CD4-positive, alpha-beta T cell treated with Interleukin-6 at 100 ng/mL for 8 hours (primary cell): ENCODE results near the gene MSX1.

Experiments
- DNase-seq: peaks from one replicate; pipeline ENCODE4 v3.0.0-alpha.2; 2020; ENCODE audit warnings: mixed read lengths, low spot score

The MSX1 gene

GRCh38 chr4:4857809-4858508, 1.5 kb upstream of the MSX1 start:
- no peak for DNase-seq

GRCh38 chr4:4858527-4859324, 739 bp upstream of the MSX1 start:
- no peak for DNase-seq

- no peak for DNase-seq
Measured at GRCh38 chr4:4859799-4860599, 534 bp downstream of the MSX1 start.

- DNase-seq = no peak
Measured at GRCh38 chr4:4860600-4861389, 1.3 kb downstream of the MSX1 start.

GRCh38 chr4:4861390-4862018, 2.0 kb downstream of the MSX1 start:
- DNase-seq = no peak

- no peak for DNase-seq
Measured at GRCh38 chr4:4862071-4862551, 2.6 kb downstream of the MSX1 start.

GRCh38 chr4:4862665-4863482, 3.4 kb downstream of the MSX1 start:
- no peak for DNase-seq

- no peak for DNase-seq
Measured at GRCh38 chr4:4864443-4864939, 5.0 kb downstream of the MSX1 start.

GRCh38 chr4:4864940-4865704, 5.7 kb downstream of the MSX1 start:
- no peak for DNase-seq

GRCh38 chr4:4865705-4866123, 6.2 kb downstream of the MSX1 start:
- DNase-seq = no peak

GRCh38 chr4:4866124-4866865, 6.8 kb downstream of the MSX1 start:
- no peak for DNase-seq

GRCh38 chr4:4866866-4867374, 7.5 kb downstream of the MSX1 start:
- DNase-seq = no peak

GRCh38 chr4:4867375-4868039, 8.0 kb downstream of the MSX1 start:
- DNase-seq = no peak

GRCh38 chr4:4868040-4868757, 8.7 kb downstream of the MSX1 start:
- no peak for DNase-seq

GRCh38 chr4:4868758-4869723, 9.6 kb downstream of the MSX1 start:
- DNase-seq = no peak
